ENCODE measurements around the gene RAD50.
"Not testable (repeated sequence)": the region's sequence is repeated elsewhere in the genome, so short reads cannot be mapped to it uniquely, and the experiment has no call there.

The RAD50 gene

GRCh38 chr5:132559383-132560060, 2.7 kb downstream of the RAD50 start:
- FAIRE-seq: no peak

- no peak for FAIRE-seq
Observed at GRCh38 chr5:132561601-132562000, 4.8 kb downstream of the RAD50 start.

GRCh38 chr5:132564555-132564954, 7.8 kb downstream of the RAD50 start:
- not testable (repeated sequence) for FAIRE-seq

- no peak for FAIRE-seq
Observed at GRCh38 chr5:132566657-132567056, 9.9 kb downstream of the RAD50 start.

GRCh38 chr5:132576123-132576522, 19.3 kb downstream of the RAD50 start:
- no peak for FAIRE-seq

GRCh38 chr5:132584560-132584959, 27.8 kb downstream of the RAD50 start:
- FAIRE-seq: not testable (repeated sequence)

GRCh38 chr5:132586063-132586462, 29.3 kb downstream of the RAD50 start:
- no peak for FAIRE-seq

- no peak for FAIRE-seq
Observed at GRCh38 chr5:132589467-132589866, 32.7 kb downstream of the RAD50 start.

- FAIRE-seq: no peak
Observed at GRCh38 chr5:132591145-132591544, 34.4 kb downstream of the RAD50 start.

GRCh38 chr5:132592521-132592920, 35.7 kb downstream of the RAD50 start:
- FAIRE-seq: no peak

- FAIRE-seq: no peak
Observed at GRCh38 chr5:132594170-132594569, 37.4 kb downstream of the RAD50 start.

GRCh38 chr5:132595624-132596023, 38.8 kb downstream of the RAD50 start:
- no peak for FAIRE-seq

GRCh38 chr5:132601071-132601728, 44.4 kb downstream of the RAD50 start:
- no peak for FAIRE-seq

- FAIRE-seq: no peak
Observed at GRCh38 chr5:132607095-132607494, 50.3 kb downstream of the RAD50 start.

- FAIRE-seq: no peak
Observed at GRCh38 chr5:132608107-132608506, 51.3 kb downstream of the RAD50 start.

GRCh38 chr5:132611965-132612364, 55.2 kb downstream of the RAD50 start:
- no peak for FAIRE-seq

- no peak for FAIRE-seq
Observed at GRCh38 chr5:132612846-132613245, 56.1 kb downstream of the RAD50 start.

GRCh38 chr5:132621699-132622098, 64.9 kb downstream of the RAD50 start:
- no peak for FAIRE-seq

GRCh38 chr5:132622608-132623007, 65.8 kb downstream of the RAD50 start:
- no peak for FAIRE-seq

GRCh38 chr5:132627470-132627869, 70.7 kb downstream of the RAD50 start:
- no peak for FAIRE-seq

- no peak for FAIRE-seq
Observed at GRCh38 chr5:132628814-132629213, 72.0 kb downstream of the RAD50 start.

GRCh38 chr5:132629230-132629944, 72.6 kb downstream of the RAD50 start:
- FAIRE-seq: no peak

GRCh38 chr5:132633587-132633986, 76.8 kb downstream of the RAD50 start:
- FAIRE-seq: peak; percentile 14

- FAIRE-seq: no peak
Observed at GRCh38 chr5:132635873-132636272, 79.1 kb downstream of the RAD50 start.

All from A204.1 (cell line).